Fibroblast of mammary gland (primary cell): ENCODE results near the gene JAZF1.

Experiments
- DNase-seq: peaks from one replicate; pipeline ENCODE4 v3.0.0-alpha.2; 2010; ENCODE audit warnings: low read depth
- H3K4me3 ChIP-seq: 2 replicates; pipeline ENCODE4 v1.5.1; 2011; ENCODE audit warnings: low read depth, mild to moderate bottlenecking, low read length, moderate library complexity; ENCODE audit not compliant: control insufficient read depth
- CTCF ChIP-seq: conservative IDR thresholded peaks from 2 replicates; pipeline ENCODE4 v1.5.1; 2011; ENCODE audit warnings: low read depth, low read length, inconsistent platforms; ENCODE audit not compliant: control insufficient read depth, insufficient read depth

The JAZF1 gene

GRCh38 chr7:27808626-27809025 lies 372.0 kb downstream of the JAZF1 start:
- no peak overlapping the region for H3K4me3 ChIP-seq
- DNase-seq: peak; percentile 80
- no peak for TF ChIP-seq CTCF

- no peak overlapping the region for H3K4me3 ChIP-seq
- peak; percentile 55 for DNase-seq
- TF ChIP-seq CTCF: no peak
Observed at GRCh38 chr7:27804139-27804538, 376.5 kb downstream of the JAZF1 start.

- peak; percentile 84 for DNase-seq
- no peak for TF ChIP-seq CTCF
- H3K4me3 ChIP-seq: no peak overlapping the region
Observed at GRCh38 chr7:27802999-27803398, 377.6 kb downstream of the JAZF1 start.

GRCh38 chr7:27799212-27799611 lies 381.4 kb downstream of the JAZF1 start:
- no peak for TF ChIP-seq CTCF
- H3K4me3 ChIP-seq: no peak overlapping the region
- no peak for DNase-seq

GRCh38 chr7:27795977-27796376 lies 384.6 kb downstream of the JAZF1 start:
- no peak for DNase-seq
- no peak for TF ChIP-seq CTCF
- no peak overlapping the region for H3K4me3 ChIP-seq

- H3K4me3 ChIP-seq: no peak overlapping the region
- DNase-seq: no peak
- no peak for TF ChIP-seq CTCF
Observed at GRCh38 chr7:27793780-27794179, 386.8 kb downstream of the JAZF1 start.

- no peak overlapping the region for H3K4me3 ChIP-seq
- DNase-seq: no peak
- TF ChIP-seq CTCF: no peak
Observed at GRCh38 chr7:27788437-27788836, 392.2 kb downstream of the JAZF1 start.
